WTC11 (cell line): ENCODE measurements around the gene VWA3B.

Experiments used
- AR ChIP-seq: fragments of 250-450 bp; sonication (Bioruptor Pico); IDR thresholded peaks from 2 replicates; pipeline ENCODE4 v1.9.0; 2021; ENCODE audit warnings: mild to moderate bottlenecking
- CTCF ChIP-seq: fragments of 200-600 bp; IDR thresholded peaks from 2 replicates; pipeline ENCODE4 v1.8.0; 2022; ENCODE audit warnings: antibody characterized with exemption
- E2F5 ChIP-seq: sonication (generic); formaldehyde crosslinking; IDR thresholded peaks from 2 replicates; pipeline ENCODE4 v1.8.1; 2022; ENCODE audit warnings: mild to moderate bottlenecking, moderate library complexity, missing genetic modification reagents
- HMGXB4 ChIP-seq: sonication (generic); formaldehyde crosslinking; IDR thresholded peaks from 2 replicates; pipeline ENCODE4 v1.8.1; 2023; ENCODE audit warnings: mild to moderate bottlenecking, moderate library complexity, missing genetic modification reagents
- JUN ChIP-seq: sonication (generic); formaldehyde crosslinking; IDR thresholded peaks from 2 replicates; pipeline ENCODE4 v1.8.0; 2023; ENCODE audit warnings: mild to moderate bottlenecking, missing genetic modification reagents
- MAX ChIP-seq: sonication (generic); formaldehyde crosslinking; IDR thresholded peaks from 2 replicates; pipeline ENCODE4 v1.8.0; 2022; ENCODE audit warnings: mild to moderate bottlenecking, missing genetic modification reagents
- NFYB ChIP-seq: sonication (generic); formaldehyde crosslinking; conservative IDR thresholded peaks from 2 replicates; pipeline ENCODE4 v1.8.0; 2022; ENCODE audit warnings: low read depth, missing genetic modification reagents
- NR3C1 ChIP-seq: sonication (generic); formaldehyde crosslinking; conservative IDR thresholded peaks from 2 replicates; pipeline ENCODE4 v1.8.1; 2023; ENCODE audit warnings: low read depth, mild to moderate bottlenecking, missing genetic modification reagents
- USF1 ChIP-seq: sonication (generic); formaldehyde crosslinking; IDR thresholded peaks from 2 replicates; pipeline ENCODE4 v1.8.0; 2022; ENCODE audit warnings: mild to moderate bottlenecking, missing genetic modification reagents
- ZNF396 ChIP-seq: fragments of 250-450 bp; sonication (Bioruptor Pico); IDR thresholded peaks from 2 replicates; pipeline ENCODE4 v1.8.0; 2021; ENCODE audit warnings: mild to moderate bottlenecking, moderate library complexity, borderline replicate concordance
- ZNF423 ChIP-seq: fragments of 250-450 bp; sonication (Bioruptor Pico); IDR thresholded peaks from 2 replicates; pipeline ENCODE4 v2.1.2; 2022; ENCODE audit warnings: mild to moderate bottlenecking, moderate library complexity

- no peak for TF ChIP-seq JUN (CRISPR knock-in tag)
- no peak for TF ChIP-seq AR
- no peak for TF ChIP-seq CTCF
- no peak for TF ChIP-seq E2F5 (CRISPR knock-in tag)
- no peak for TF ChIP-seq NFYB (CRISPR knock-in tag)
- TF ChIP-seq ZNF396 (CRISPR knock-in tag), result no peak
- no peak for TF ChIP-seq HMGXB4
- TF ChIP-seq MAX (CRISPR knock-in tag), result no peak
- no peak for TF ChIP-seq ZNF423
- no peak for TF ChIP-seq USF1 (CRISPR knock-in tag)
- no peak for TF ChIP-seq NR3C1 (CRISPR knock-in tag)
Observed at GRCh38 chr2:98037206-98037605, 49.8 kb upstream of the VWA3B start.
